B cell (primary cell): ENCODE results near the gene FOXN3. TPM values are rescaled to one million over a fixed set of nuclear protein-coding genes. Genes with fewer than 3 reads are reported as not detected.

Experiments
- ATAC-seq: fragments of 200-7000 bp; cut with Tn5 transposase; one replicate; pipeline ENCODE4 v1.10.0; 2021; ENCODE audit warnings: low read depth, mild to moderate bottlenecking, moderate number of reproducible peaks, moderate library complexity
- CTCF ChIA-PET: fragments of 350-600 bp; sonication (Branson Sonifier 250); formaldehyde crosslinking; loops from one replicate; lab custom pipeline; 2021; ENCODE audit warnings: antibody characterized with exemption, inconsistent platforms; lab: Charles Lee
- POLR2A ChIA-PET: fragments of 350-600 bp; sonication (Branson Sonifier 250); formaldehyde crosslinking; loops from one replicate; lab custom pipeline; 2021; ENCODE audit warnings: antibody characterized with exemption; lab: Charles Lee
- DNase-seq: peaks from one replicate; pipeline ENCODE4 v3.0.0; 2013
- H2AFZ ChIP-seq: 2 replicates; pipeline ENCODE4 v1.6.1; 2012; ENCODE audit warnings: mild to moderate bottlenecking, low read depth, low read length; ENCODE audit not compliant: insufficient read depth, poor library complexity, severe bottlenecking
- H3K27ac ChIP-seq, 2 donors: 1 replicate in 1 of 2; 2 replicates in 1 of 2; pipeline ENCODE4 v1.5.1; 2012 to 2013; ENCODE audit warnings: low read length in 2 of 2, mild to moderate bottlenecking in 2 of 2, moderate library complexity in 1 of 2
- H3K27me3 ChIP-seq, 4 experiments: fragments of 200-600 bp in 1 of 4; sonication (generic) in 1 of 4; replicated peaks in 1 of 4; 1 replicate in 2 of 4; 2 replicates in 2 of 4; pipeline versions ENCODE4 v1.6.1 to v1.7.0; 2013 to 2016; ENCODE audit warnings: low read length in 3 of 4, mild to moderate bottlenecking in 2 of 4, mixed read lengths in 1 of 4, moderate library complexity in 1 of 4; ENCODE audit not compliant: insufficient read depth in 4 of 4, control insufficient read depth in 3 of 4; ENCODE audit errors: control extremely low read depth in 1 of 4
- H3K36me3 ChIP-seq, 2 experiments: replicated peaks in 1 of 2; 1 replicate in 1 of 2; 2 replicates in 1 of 2; pipeline versions ENCODE4 v1.6.1 to v1.7.1; 2013; ENCODE audit warnings: low read length in 1 of 2; ENCODE audit not compliant: insufficient read depth in 2 of 2, control insufficient read depth in 1 of 2; ENCODE audit errors: control extremely low read depth in 1 of 2, extremely low read depth in 1 of 2
- H3K4me1 ChIP-seq, 2 donors: fragments of 200-600 bp in 1 of 2; sonication (generic) in 1 of 2; 1 replicate in 1 of 2; 2 replicates in 1 of 2; pipeline versions ENCODE4 v1.5.1 to v1.6.1; 2013 to 2017; ENCODE audit warnings: low read length in 2 of 2; ENCODE audit not compliant: control insufficient read depth in 2 of 2, insufficient read depth in 2 of 2
- H3K4me2 ChIP-seq: replicated peaks from 2 replicates; pipeline ENCODE3; 2012; ENCODE audit warnings: mild to moderate bottlenecking, low read depth, low read length; ENCODE audit not compliant: poor library complexity, severe bottlenecking
- H3K4me3 ChIP-seq, 5 experiments: fragments of 200-600 bp in 1 of 5; sonication (generic) in 1 of 5; 1 replicate in 3 of 5; 2 replicates in 2 of 5; pipeline versions ENCODE4 v1.5.1 to v1.7.0; 2011 to 2016; ENCODE audit warnings: low read length in 4 of 5, mild to moderate bottlenecking in 4 of 5, low read depth in 2 of 5, control low read depth in 1 of 5, moderate library complexity in 1 of 5; ENCODE audit not compliant: insufficient read depth in 1 of 5; ENCODE audit errors: control extremely low read depth in 1 of 5, extremely low read depth in 1 of 5
- H3K79me2 ChIP-seq: fragments of 200-600 bp; sonication (generic); one replicate; pipeline ENCODE4 v1.6.0; 2016; ENCODE audit warnings: low read length; ENCODE audit not compliant: control insufficient read depth, insufficient read depth
- H3K9ac ChIP-seq: fragments of 200-600 bp; sonication (generic); 2 replicates; pipeline ENCODE4 v1.6.1; 2017; ENCODE audit warnings: mild to moderate bottlenecking, low read length, moderate library complexity
- H3K9me3 ChIP-seq, 3 donors: one replicate each; pipeline versions ENCODE4 v1.6.1 to v1.7.1; 2013; ENCODE audit warnings: low read length in 2 of 3; ENCODE audit not compliant: control insufficient read depth in 2 of 3, insufficient read depth in 1 of 3; ENCODE audit errors: control extremely low read depth in 1 of 3
- H4K20me1 ChIP-seq: 2 replicates; pipeline ENCODE4 v1.6.0; 2012; ENCODE audit warnings: mild to moderate bottlenecking, low read length; ENCODE audit not compliant: insufficient read depth, control insufficient read depth, poor library complexity, severe bottlenecking
- H3K27ac Mint-ChIP-seq: one replicate; pipeline ENCODE4 v1.8.0; 2021; ENCODE audit warnings: mixed read lengths
- H3K27me3 Mint-ChIP-seq: one replicate; pipeline ENCODE4 v1.8.0; 2021; ENCODE audit warnings: mixed read lengths
- H3K4me1 Mint-ChIP-seq: one replicate; pipeline ENCODE4 v1.8.0; 2021; ENCODE audit warnings: mixed read lengths
- H3K4me3 Mint-ChIP-seq: one replicate; pipeline ENCODE4 v1.8.0; 2021; ENCODE audit warnings: mixed read lengths
- H3K9me3 Mint-ChIP-seq: one replicate; pipeline ENCODE4 v1.8.0; 2022; ENCODE audit warnings: mixed read lengths; ENCODE audit not compliant: insufficient read depth
- EZH2 ChIP-seq: IDR thresholded peaks from 2 replicates; pipeline ENCODE4 v1.6.1; 2012; ENCODE audit warnings: borderline replicate concordance, low read depth, mild to moderate bottlenecking, moderate library complexity, low read length; ENCODE audit not compliant: insufficient read depth, poor library complexity, severe bottlenecking
- WGBS: methylation state at CpG from one replicate; pipeline ENCODE4 v1.1.5; 2013; ENCODE audit warnings: missing lambda C conversion rate; ENCODE audit not compliant: insufficient coverage; 5-methylcytosine and 5-hydroxymethylcytosine counted together
- intact Hi-C: fragments of 100-400 bp; cut with micrococcal nuclease; formaldehyde crosslinking; loops from one replicate; pipeline ENCODE4 v1.10.0; 2022
- polyA plus RNA-seq: library from polyadenylated mRNA; depleted of rRNA; stranded (reverse); fragments of >200 nt; gene quantifications from 2 replicates; pipeline ENCODE4 v1.2.3, GENCODE V29; 2012
- total RNA-seq, 2 donors: library from RNA; stranded (reverse); fragments of 120-200 nt in 1 of 2; gene quantifications; 1 replicate in 1 of 2; 2 replicates in 1 of 2; pipeline versions ENCODE4 v1.2.3 to v1.2.4, GENCODE V29; 2013 to 2022
- TF ChIP-seq, protein P1 (sequence below): fragments of 200-600 bp; IDR thresholded peaks from one replicate; pipeline ENCODE4 v1.8.0; 2022; ENCODE audit warnings: antibody characterized with exemption, mild to moderate bottlenecking

The FOXN3 gene
- total and polyA plus RNA-seq, 2 donors (not counting 1 experiment from before 2014, with no cell fraction given) = 80.6 to 98.2 TPM

DNA sequence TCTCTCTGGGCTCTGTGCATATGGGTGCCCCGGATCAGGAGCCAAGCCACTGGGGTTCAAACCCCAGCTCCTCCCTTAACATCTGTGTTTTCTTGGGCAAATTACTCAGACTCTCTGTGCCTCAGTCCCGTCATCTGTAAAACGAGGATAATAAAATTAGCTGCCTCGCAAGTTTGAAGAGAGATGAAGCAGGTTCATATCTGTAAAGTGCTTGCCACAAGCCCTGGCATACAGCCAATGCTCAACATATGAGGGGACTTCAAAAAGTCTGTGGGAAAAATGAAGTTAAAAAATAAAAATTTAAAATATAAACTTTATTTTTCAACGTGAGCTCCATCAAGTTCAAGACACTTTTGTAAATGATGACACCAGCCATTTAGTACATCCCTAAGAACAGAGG lies 276.7 kb downstream of the FOXN3 start:
- Mint-ChIP-seq H3K9me3 (peaks cover 11% of the 10 kb centered on the region), H3K27me3 (peaks cover 13% of the 10 kb centered on the region), H3K4me3 (no peak overlapping the region), H3K4me1 (no peaks in the 10 kb centered on the region), H3K27ac (no peak overlapping the region)
- Histone ChIP-seq H3K36me3 (no peaks in the 10 kb centered on the region), H2AFZ (no peak overlapping the region), H3K4me1 (no peaks in the 10 kb centered on the region), H3K4me2 (no peak overlapping the region), H3K27ac (no peak overlapping the region), H3K9ac (no peak overlapping the region), H4K20me1 (no peaks in the 10 kb centered on the region), H3K79me2 (no peaks in the 10 kb centered on the region), H3K9me3 (peaks cover 3 to 15% (median 7%) of the 10 kb centered on the region in 3 donors), H3K27me3 (no peaks in the 10 kb centered on the region), H3K4me3 (no peak overlapping the region)
- intact Hi-C loops = no loop called here
- POLR2A ChIA-PET = no interaction called here
- no peak for TF ChIP-seq EZH2
- ATAC-seq = no peak
- DNase-seq = no peak
- CTCF ChIA-PET = no interaction called here
- 60% methylated on average over 5 of the region's 5 CpGs for WGBS

DNA sequence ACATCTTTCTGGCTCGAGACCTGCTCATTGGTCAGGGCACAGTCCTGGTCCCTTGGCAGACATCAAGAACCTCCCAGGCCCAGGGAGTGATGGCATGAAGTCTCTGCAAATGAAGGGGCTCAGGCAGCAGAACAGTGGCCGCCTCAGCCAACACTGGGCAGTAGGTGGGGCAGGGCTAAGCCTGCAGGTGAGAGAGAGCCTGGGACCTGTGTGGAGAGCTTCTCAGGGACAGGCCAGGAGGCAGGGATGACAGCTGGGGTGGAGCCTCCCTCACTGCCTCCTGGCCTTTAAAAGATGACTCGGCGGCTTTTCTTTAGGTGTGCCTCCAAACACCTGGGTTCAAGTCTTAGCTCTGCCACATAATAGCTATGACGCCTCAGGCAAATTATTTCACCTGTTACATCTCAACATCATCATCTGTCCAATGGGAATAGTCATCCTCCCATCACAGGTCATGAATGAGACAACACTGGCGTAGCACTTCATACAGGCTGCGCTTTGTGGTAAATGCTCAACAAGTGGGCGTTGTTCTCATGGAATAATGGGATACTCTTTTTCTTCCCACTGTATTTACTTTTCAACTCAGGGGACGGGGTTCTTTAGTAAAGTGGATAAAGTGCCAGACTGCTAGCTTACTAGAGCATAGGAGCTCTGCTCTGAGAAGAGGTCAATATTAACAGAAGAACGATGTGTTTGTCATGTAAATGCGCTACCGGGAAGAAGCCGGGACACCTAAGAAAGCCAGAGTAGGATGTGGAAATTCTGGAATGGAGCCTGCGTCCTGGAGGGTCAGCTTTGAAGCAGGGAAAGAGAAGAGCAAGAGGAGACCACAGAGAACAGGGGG lies 277.4 kb downstream of the FOXN3 start:
- no peak overlapping the region for H3K4me3 Mint-ChIP-seq
- Histone ChIP-seq H3K4me1 (no peaks in the 10 kb centered on the region), H3K4me3 (no peak overlapping the region), H3K27ac (no peak overlapping the region), H3K27me3 (no peaks in the 10 kb centered on the region), H3K9me3 (peaks cover 5 to 15% (median 7%) of the 10 kb centered on the region in 3 donors), H3K9ac (no peak overlapping the region), H3K79me2 (no peaks in the 10 kb centered on the region), H2AFZ (no peak overlapping the region), H3K4me2 (no peak overlapping the region), H4K20me1 (no peaks in the 10 kb centered on the region), H3K36me3 (no peaks in the 10 kb centered on the region)
- ATAC-seq (no peak), DNase-seq (no peak)
- peaks cover 13% of the 10 kb centered on the region for H3K27me3 Mint-ChIP-seq
- H3K4me1 Mint-ChIP-seq = no peaks in the 10 kb centered on the region
- TF ChIP-seq EZH2 = no peak
- TF ChIP-seq, protein P1, sequence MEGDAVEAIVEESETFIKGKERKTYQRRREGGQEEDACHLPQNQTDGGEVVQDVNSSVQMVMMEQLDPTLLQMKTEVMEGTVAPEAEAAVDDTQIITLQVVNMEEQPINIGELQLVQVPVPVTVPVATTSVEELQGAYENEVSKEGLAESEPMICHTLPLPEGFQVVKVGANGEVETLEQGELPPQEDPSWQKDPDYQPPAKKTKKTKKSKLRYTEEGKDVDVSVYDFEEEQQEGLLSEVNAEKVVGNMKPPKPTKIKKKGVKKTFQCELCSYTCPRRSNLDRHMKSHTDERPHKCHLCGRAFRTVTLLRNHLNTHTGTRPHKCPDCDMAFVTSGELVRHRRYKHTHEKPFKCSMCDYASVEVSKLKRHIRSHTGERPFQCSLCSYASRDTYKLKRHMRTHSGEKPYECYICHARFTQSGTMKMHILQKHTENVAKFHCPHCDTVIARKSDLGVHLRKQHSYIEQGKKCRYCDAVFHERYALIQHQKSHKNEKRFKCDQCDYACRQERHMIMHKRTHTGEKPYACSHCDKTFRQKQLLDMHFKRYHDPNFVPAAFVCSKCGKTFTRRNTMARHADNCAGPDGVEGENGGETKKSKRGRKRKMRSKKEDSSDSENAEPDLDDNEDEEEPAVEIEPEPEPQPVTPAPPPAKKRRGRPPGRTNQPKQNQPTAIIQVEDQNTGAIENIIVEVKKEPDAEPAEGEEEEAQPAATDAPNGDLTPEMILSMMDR = no peak
- CTCF ChIA-PET = no interaction called here
- intact Hi-C loops = no loop called here
- 95% methylated on average over 10 of the region's 14 CpGs for WGBS
- peaks cover 13% of the 10 kb centered on the region for H3K9me3 Mint-ChIP-seq
- no peak overlapping the region for H3K27ac Mint-ChIP-seq
- POLR2A ChIA-PET = no interaction called here
